Sigmoid colon (tissue), 7 donors: Measurements from ENCODE around the gene PRMT5. TPM values are rescaled to one million over a fixed set of nuclear protein-coding genes. Genes with fewer than 3 reads are reported as not detected.

ENCODE experiments used
- DNase-seq: peaks from one replicate; pipeline ENCODE4 v3.0.0-alpha.2; 2019
- H3K27ac ChIP-seq, 4 donors: fragments of 200-600 bp; sonication (generic); one replicate each; pipeline ENCODE4 v1.5.1; 2016 to 2019; ENCODE audit warnings: mild to moderate bottlenecking in 1 of 4
- H3K27me3 ChIP-seq, 3 donors: fragments of 200-600 bp; sonication (generic); one replicate each; pipeline ENCODE4 v1.5.1; 2019; ENCODE audit warnings: mild to moderate bottlenecking in 1 of 3
- H3K36me3 ChIP-seq, 4 donors: fragments of 200-600 bp; sonication (generic); one replicate each; pipeline ENCODE4 v1.5.1; 2016 to 2019
- H3K4me1 ChIP-seq, 4 donors: fragments of 200-600 bp; sonication (generic); one replicate each; pipeline ENCODE4 v1.5.1; 2017 to 2019
- H3K4me3 ChIP-seq, 4 donors: fragments of 200-600 bp; sonication (generic); one replicate each; pipeline ENCODE4 v1.5.1; 2017 to 2019; ENCODE audit warnings: mild to moderate bottlenecking in 2 of 4, moderate library complexity in 1 of 4
- H3K9me3 ChIP-seq, 4 donors: fragments of 200-600 bp in 3 of 4; sonication (generic) in 3 of 4; one replicate each; pipeline versions ENCODE4 v1.5.1 to v1.6.1; 2013 to 2019
- EP300 ChIP-seq, 4 donors: sonication (generic); formaldehyde crosslinking; IDR thresholded peaks; one replicate each; pipeline ENCODE4 v1.6.1; 2017; ENCODE audit warnings: antibody characterized with exemption in 4 of 4
- POLR2A ChIP-seq, 2 donors: fragments of 450-650 bp; IDR thresholded peaks; one replicate each; pipeline ENCODE4 v1.6.1; 2016; ENCODE audit warnings: antibody characterized with exemption in 2 of 2, mild to moderate bottlenecking in 2 of 2, moderate library complexity in 2 of 2
- POLR2AphosphoS5 ChIP-seq, 4 donors: sonication (generic); formaldehyde crosslinking; IDR thresholded peaks; one replicate each; pipeline ENCODE4 v1.6.1; 2017; ENCODE audit warnings: antibody characterized with exemption in 4 of 4
- WGBS, 2 donors: extraction: QIAGEN DNeasy Blood & Tissue Kit; methylation state at CpG; one replicate each; pipeline ENCODE4 v1.1.7; 2013; 5-methylcytosine and 5-hydroxymethylcytosine counted together
- intact Hi-C: fragments of 100-400 bp; cut with DNase I; formaldehyde crosslinking; loops from one replicate; pipeline ENCODE4 v1.15.1; 2023
- polyA plus RNA-seq, 3 donors: library from polyadenylated mRNA; stranded (reverse); fragments of 200-250 nt; gene quantifications; one replicate each; pipeline ENCODE4 v1.2.3, GENCODE V29; 2013
- total RNA-seq, 4 donors: library from RNA; depleted of rRNA; stranded (reverse); fragments of >200 nt; gene quantifications; one replicate each; pipeline ENCODE4 v1.1.0, GENCODE V29; 2016
- TF ChIP-seq, protein P1 (sequence below), 4 experiments: fragments of 450-650 bp in 3 of 4; fragments of 200-600 bp in 1 of 4; IDR thresholded peaks; one replicate each; pipeline ENCODE4 v1.5.1; 2016 to 2019; ENCODE audit warnings: antibody characterized with exemption in 4 of 4, mild to moderate bottlenecking in 3 of 4, moderate library complexity in 2 of 4
- donor health status: healthy with polysubstance abuse.
- donor health status: Bipolar disorder and iron deficiency.
- donor health status: healthy.

Gene PRMT5
- total and polyA plus RNA-seq, 7 donors: 33.3 to 66.7 (median 53.3) TPM

DNA sequence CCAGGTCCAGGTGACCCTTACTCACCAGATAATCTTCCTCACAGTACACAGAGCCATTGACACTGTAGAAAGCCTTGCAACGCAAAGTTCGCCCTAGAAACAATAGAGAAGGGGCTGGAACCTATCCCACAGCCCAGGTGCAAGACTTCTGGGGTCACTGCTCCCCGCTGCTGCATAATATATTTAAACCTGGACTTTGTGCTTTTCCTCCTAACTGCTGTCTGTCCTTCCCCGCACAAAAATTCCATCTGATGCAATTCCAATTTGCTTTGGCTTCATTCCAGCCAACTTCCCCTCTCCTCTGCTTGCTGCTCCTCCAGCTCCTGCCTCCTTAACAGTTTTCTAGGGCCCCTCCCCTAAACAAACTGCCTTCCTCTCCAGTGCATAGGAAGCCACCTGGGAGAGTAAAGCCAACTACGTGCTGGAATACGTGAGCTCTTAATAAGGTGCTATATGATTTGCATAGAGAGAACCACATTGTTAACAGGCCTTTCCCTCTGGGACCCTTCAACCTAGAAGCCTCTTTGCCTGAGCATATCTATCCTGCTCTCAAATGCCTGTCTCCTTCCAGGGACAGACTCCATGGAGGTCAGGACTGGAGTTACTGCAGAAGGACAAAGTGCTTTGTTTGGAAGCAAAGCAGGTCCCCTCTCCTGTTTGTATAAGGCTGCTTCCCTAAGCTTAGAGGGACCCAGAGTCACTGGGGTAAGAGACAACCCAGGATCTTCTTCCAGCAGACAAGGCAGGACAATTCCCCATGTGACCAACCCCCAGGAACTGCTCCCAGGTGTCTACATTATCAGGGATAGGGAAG, 47.7 kb upstream of the PRMT5 start:
- WGBS, 2 donors: 16 to 52% methylated on average over 6 of the region's 6 CpGs
- intact Hi-C loops: no loop called here
- DNase-seq: no peak
- Histone ChIP-seq H3K9me3 (no peaks in the 10 kb centered on the region), H3K4me1 (peaks cover 0 to 50% (median 42%) of the 10 kb centered on the region in 4 donors), H3K27ac (peak overlapping the region; percentile 71 to 88 (median 80)), H3K27me3 (peaks cover 0 to 6% (median 0%) of the 10 kb centered on the region in 3 donors), H3K36me3 (no peaks in the 10 kb centered on the region), H3K4me3 (no peak overlapping the region)
- TF ChIP-seq POLR2AphosphoS5 (IDR thresholded peaks at IDR 0.05) (no peak), POLR2A (IDR thresholded peaks at IDR 0.05) (no peak), EP300 (IDR thresholded peaks at IDR 0.05) (no peak)
- TF ChIP-seq, protein P1, sequence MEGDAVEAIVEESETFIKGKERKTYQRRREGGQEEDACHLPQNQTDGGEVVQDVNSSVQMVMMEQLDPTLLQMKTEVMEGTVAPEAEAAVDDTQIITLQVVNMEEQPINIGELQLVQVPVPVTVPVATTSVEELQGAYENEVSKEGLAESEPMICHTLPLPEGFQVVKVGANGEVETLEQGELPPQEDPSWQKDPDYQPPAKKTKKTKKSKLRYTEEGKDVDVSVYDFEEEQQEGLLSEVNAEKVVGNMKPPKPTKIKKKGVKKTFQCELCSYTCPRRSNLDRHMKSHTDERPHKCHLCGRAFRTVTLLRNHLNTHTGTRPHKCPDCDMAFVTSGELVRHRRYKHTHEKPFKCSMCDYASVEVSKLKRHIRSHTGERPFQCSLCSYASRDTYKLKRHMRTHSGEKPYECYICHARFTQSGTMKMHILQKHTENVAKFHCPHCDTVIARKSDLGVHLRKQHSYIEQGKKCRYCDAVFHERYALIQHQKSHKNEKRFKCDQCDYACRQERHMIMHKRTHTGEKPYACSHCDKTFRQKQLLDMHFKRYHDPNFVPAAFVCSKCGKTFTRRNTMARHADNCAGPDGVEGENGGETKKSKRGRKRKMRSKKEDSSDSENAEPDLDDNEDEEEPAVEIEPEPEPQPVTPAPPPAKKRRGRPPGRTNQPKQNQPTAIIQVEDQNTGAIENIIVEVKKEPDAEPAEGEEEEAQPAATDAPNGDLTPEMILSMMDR (IDR thresholded peaks at IDR 0.05): no peak

DNA sequence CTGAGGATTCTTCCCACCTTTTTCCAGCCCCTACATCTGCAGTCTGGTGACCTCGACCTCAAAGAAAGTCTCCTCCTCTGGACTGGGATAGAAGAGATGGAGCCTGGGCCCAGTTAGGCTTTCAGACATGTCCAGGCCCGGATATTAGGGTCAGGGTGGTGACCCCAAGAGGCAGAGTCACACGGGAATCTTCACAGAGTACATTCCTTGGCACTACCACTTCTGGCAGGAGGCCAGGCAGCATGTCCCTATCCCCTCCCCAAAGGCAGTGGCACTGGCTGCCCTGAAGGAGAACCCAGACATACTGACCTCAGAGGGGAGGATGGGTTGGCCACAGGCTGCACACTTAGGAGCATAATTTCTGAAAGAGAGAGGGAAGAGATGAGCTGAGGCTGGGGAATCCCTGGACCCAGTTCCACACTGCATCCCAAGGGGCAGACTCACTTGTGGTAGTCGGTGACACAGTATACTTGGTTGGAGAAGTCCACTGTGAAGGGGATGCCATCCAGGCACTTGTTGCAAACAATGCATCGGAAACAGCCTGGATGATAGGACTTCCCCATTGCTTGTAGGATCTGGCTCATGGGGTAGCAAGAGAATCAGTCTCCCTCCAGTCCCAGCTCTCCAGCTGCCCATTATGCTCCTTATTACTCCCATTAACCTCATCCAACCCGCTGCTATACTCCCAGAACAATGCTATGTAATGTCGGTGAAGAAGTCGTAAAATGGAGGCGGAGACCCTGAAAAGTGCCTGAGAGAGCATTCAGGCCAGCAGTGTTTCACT, 45.5 kb upstream of the PRMT5 start:
- Histone ChIP-seq H3K4me3 (no peak overlapping the region), H3K4me1 (peaks cover 0 to 30% (median 28%) of the 10 kb centered on the region in 4 donors), H3K27me3 (no peaks in the 10 kb centered on the region), H3K27ac (no peak overlapping the region), H3K9me3 (no peaks in the 10 kb centered on the region), H3K36me3 (no peaks in the 10 kb centered on the region)
- DNase-seq: no peak
- intact Hi-C loops: no loop called here
- 54 to 76% methylated on average over 9 of the region's 9 CpGs for WGBS, 2 donors
- TF ChIP-seq EP300 (IDR thresholded peaks at IDR 0.05): no peak
- TF ChIP-seq POLR2AphosphoS5 (IDR thresholded peaks at IDR 0.05): no peak
- no peak for TF ChIP-seq POLR2A (IDR thresholded peaks at IDR 0.05)
- TF ChIP-seq, protein P1 (IDR thresholded peaks at IDR 0.05): no peak

DNA sequence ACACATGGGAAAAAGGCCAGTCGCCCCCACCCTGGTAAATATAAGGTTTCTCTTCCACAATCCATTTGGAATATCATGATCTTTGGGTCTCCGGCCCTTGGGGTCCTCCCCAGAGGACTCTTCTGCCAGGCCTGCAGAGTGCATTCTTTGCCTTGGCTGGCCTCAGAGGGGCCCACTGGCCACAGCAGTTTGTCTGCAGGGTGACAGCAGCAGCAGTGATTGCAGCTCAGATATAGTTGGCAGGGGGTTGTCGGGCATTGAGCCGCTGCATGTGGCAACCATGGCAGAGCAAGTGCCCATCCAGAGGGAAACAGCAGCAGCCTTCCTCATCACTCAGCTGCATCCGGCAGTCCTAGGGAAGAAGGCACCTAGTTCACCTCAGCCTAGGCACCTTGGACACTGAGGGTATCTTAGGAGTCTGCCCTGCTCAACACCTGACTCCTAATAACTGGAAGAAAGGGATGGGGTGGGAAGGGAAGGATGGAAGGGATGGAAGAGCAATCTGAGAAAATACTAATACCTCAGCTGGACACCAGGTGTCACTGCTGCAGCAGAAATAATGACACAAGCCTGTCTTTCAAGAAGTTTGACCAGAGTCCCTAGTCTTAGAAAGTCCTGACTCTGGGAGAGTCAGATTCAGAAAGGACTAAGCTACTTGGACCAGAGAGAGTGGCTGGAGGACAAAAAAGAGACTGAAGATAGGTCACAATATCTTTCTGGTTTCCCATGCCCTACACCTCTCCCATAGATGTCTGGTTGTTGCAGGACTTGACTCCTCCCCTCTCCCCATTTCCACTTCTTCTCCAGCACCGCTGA, 44.2 kb upstream of the PRMT5 start:
- H3K4me1 ChIP-seq: peaks cover 0 to 20% (median 20%) of the 10 kb centered on the region in 4 donors
- H3K4me3 ChIP-seq: no peak overlapping the region
- no peak for DNase-seq
- no peaks in the 10 kb centered on the region for H3K36me3 ChIP-seq
- intact Hi-C loops: no loop called here
- WGBS, 2 donors: 67 to 82% methylated on average over 6 of the region's 6 CpGs
- TF ChIP-seq, protein P1 (IDR thresholded peaks at IDR 0.05): peak; percentile 63 to 70 (median 66)
- no peak for TF ChIP-seq EP300 (IDR thresholded peaks at IDR 0.05)
- H3K27ac ChIP-seq: no peak overlapping the region
- no peaks in the 10 kb centered on the region for H3K9me3 ChIP-seq
- H3K27me3 ChIP-seq: no peaks in the 10 kb centered on the region

DNA sequence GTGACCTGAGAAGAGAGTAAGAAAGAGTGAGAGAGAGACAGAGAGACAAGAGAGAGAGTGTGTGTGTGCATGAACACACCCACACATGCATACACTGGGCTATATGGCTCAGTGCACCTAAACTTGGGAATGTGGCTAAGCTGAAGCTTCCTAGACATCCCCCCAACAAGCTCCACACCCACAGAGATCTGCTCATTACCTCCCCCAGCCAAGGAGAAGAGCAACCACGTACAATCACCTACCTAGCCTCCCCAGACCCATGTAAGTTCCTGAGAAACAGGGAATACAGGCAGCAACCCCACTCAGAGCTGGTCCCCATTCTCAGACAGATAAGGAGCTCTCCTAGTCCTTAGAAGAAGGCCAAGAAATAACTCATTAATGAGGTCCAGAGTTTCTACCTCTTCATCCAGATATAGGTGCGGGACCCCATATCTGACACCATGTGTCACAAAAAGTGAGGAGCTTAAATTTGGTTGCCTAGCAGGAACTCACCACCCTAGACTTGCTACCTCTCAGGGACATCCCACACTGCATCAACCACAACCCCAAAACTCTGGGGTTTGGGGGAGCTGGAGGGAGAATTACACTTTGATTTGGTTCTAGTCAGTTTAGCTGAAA, 43.2 kb upstream of the PRMT5 start:
- H3K36me3 ChIP-seq: no peaks in the 10 kb centered on the region

More for the DNA sequence above, 43.2 kb upstream of the PRMT5 start:
- TF ChIP-seq POLR2A (IDR thresholded peaks at IDR 0.05) (no peak), EP300 (IDR thresholded peaks at IDR 0.05) (no peak), POLR2AphosphoS5 (IDR thresholded peaks at IDR 0.05) (no peak)
- TF ChIP-seq, protein P1 (IDR thresholded peaks at IDR 0.05): no peak
- DNase-seq: no peak
- Histone ChIP-seq H3K4me1 (peaks cover 0 to 10% (median 10%) of the 10 kb centered on the region in 4 donors), H3K27me3 (no peaks in the 10 kb centered on the region), H3K27ac (no peak overlapping the region), H3K4me3 (no peak overlapping the region), H3K9me3 (no peaks in the 10 kb centered on the region)
- intact Hi-C loops: no loop called here
- 87 to 90% methylated on average over 2 of the region's 2 CpGs for WGBS, 2 donors
